Measurements from ENCODE around the gene GJD2. TPM values are rescaled to one million over a fixed set of nuclear protein-coding genes. Genes with fewer than 3 reads are reported as not detected.

The GJD2 gene
- total and polyA plus RNA-seq, 3 experiments from 2014 or later, result not detected

GRCh38 chr15:34753236-34753894, 1.4 kb downstream of the GJD2 start:
- Mint-ChIP-seq H3K36me3 (no peaks in the 10 kb centered on the region), H3K27me3 (peaks cover 40 to 63% of the 10 kb centered on the region in 2 donors), H3K4me3 (no peak overlapping the region), H3K9me3 (peaks cover 0 to 4% (median 0%) of the 10 kb centered on the region in 5 donors), H3K27ac (no peak overlapping the region), H3K4me1 (peaks cover 0 to 6% (median 1%) of the 10 kb centered on the region in 3 donors)
- Histone ChIP-seq H3K4me1 (ENCODE audit: insufficient read depth, low read length) (no peaks in the 10 kb centered on the region), H3K9me3 (ENCODE audit: low read length) (no peaks in the 10 kb centered on the region), H3K27ac (ENCODE audit: low read depth, low read length) (no peak overlapping the region), H3K27me3 (ENCODE audit: insufficient read depth, low read length, poor library complexity, severe bottlenecking) (peaks cover 10% of the 10 kb centered on the region), H3K36me3 (ENCODE audit: insufficient read depth, low read length) (no peaks in the 10 kb centered on the region), H3K4me3 (ENCODE audit: low read length) (no peak overlapping the region)
- DNase-seq, result no peak
- CTCF ChIA-PET, result no interaction called here
- POLR2A ChIA-PET, result no interaction called here

GRCh38 chr15:34749691-34750090, 5.1 kb downstream of the GJD2 start:
- Mint-ChIP-seq H3K9me3 (peaks cover 0 to 4% (median 0%) of the 10 kb centered on the region in 5 donors), H3K27me3 (peaks cover 26 to 47% of the 10 kb centered on the region in 2 donors), H3K36me3 (no peaks in the 10 kb centered on the region), H3K4me3 (no peak overlapping the region), H3K27ac (no peak overlapping the region), H3K4me1 (peaks cover 0 to 3% (median 0%) of the 10 kb centered on the region in 3 donors)
- Histone ChIP-seq H3K4me1 (ENCODE audit: insufficient read depth, low read length) (no peaks in the 10 kb centered on the region), H3K27me3 (ENCODE audit: insufficient read depth, low read length, poor library complexity, severe bottlenecking) (peaks cover 4% of the 10 kb centered on the region), H3K4me3 (ENCODE audit: low read length) (no peak overlapping the region), H3K36me3 (ENCODE audit: insufficient read depth, low read length) (no peaks in the 10 kb centered on the region), H3K27ac (ENCODE audit: low read depth, low read length) (no peak overlapping the region), H3K9me3 (ENCODE audit: low read length) (no peaks in the 10 kb centered on the region)
- ChIA-PET CTCF (no interaction called here), POLR2A (no interaction called here)
- DNase-seq, result no peak

- no peak overlapping the region for H3K27ac ChIP-seq (ENCODE audit: low read depth, low read length)
- H3K36me3 ChIP-seq (ENCODE audit: insufficient read depth, low read length), result no peaks in the 10 kb centered on the region
- no peaks in the 10 kb centered on the region for H3K4me1 ChIP-seq (ENCODE audit: insufficient read depth, low read length)
- Mint-ChIP-seq H3K9me3 (peaks cover 0 to 4% (median 0%) of the 10 kb centered on the region in 5 donors), H3K4me1 (no peaks in the 10 kb centered on the region), H3K36me3 (no peaks in the 10 kb centered on the region), H3K27me3 (peaks cover 16 to 38% of the 10 kb centered on the region in 2 donors), H3K27ac (no peak overlapping the region), H3K4me3 (no peak overlapping the region)
- CTCF ChIA-PET, result no interaction called here
- DNase-seq, result no peak
- POLR2A ChIA-PET, result no interaction called here
- no peak overlapping the region for H3K4me3 ChIP-seq (ENCODE audit: low read length)
- peaks cover 5% of the 10 kb centered on the region for H3K27me3 ChIP-seq (ENCODE audit: insufficient read depth, low read length, poor library complexity, severe bottlenecking)
- H3K9me3 ChIP-seq (ENCODE audit: low read length), result no peaks in the 10 kb centered on the region
These were observed 15.5 kb downstream of the GJD2 start for GRCh38 chr15:34739346-34739745.

- DNase-seq, result no peak
- Mint-ChIP-seq H3K36me3 (no peaks in the 10 kb centered on the region), H3K27me3 (peaks cover 13 to 37% of the 10 kb centered on the region in 2 donors), H3K27ac (no peak overlapping the region), H3K4me3 (no peak overlapping the region), H3K9me3 (peaks cover 0 to 4% (median 0%) of the 10 kb centered on the region in 5 donors), H3K4me1 (no peaks in the 10 kb centered on the region)
- H3K27ac ChIP-seq (ENCODE audit: low read depth, low read length), result no peak overlapping the region
- ChIA-PET CTCF (no interaction called here), POLR2A (no interaction called here)
- no peaks in the 10 kb centered on the region for H3K36me3 ChIP-seq (ENCODE audit: insufficient read depth, low read length)
- H3K4me3 ChIP-seq (ENCODE audit: low read length), result no peak overlapping the region
- no peaks in the 10 kb centered on the region for H3K9me3 ChIP-seq (ENCODE audit: low read length)
- H3K4me1 ChIP-seq (ENCODE audit: insufficient read depth, low read length), result no peaks in the 10 kb centered on the region
- H3K27me3 ChIP-seq (ENCODE audit: insufficient read depth, low read length, poor library complexity, severe bottlenecking), result peaks cover 5% of the 10 kb centered on the region
These were observed 16.8 kb downstream of the GJD2 start for GRCh38 chr15:34738002-34738401.

- H3K9me3 ChIP-seq (ENCODE audit: low read length), result no peaks in the 10 kb centered on the region
- Mint-ChIP-seq H3K27me3 (peaks cover 11 to 37% of the 10 kb centered on the region in 2 donors), H3K9me3 (peaks cover 0 to 4% (median 0%) of the 10 kb centered on the region in 5 donors), H3K27ac (no peak overlapping the region), H3K36me3 (no peaks in the 10 kb centered on the region), H3K4me1 (no peaks in the 10 kb centered on the region), H3K4me3 (no peak overlapping the region)
- CTCF ChIA-PET, result no interaction called here
- no peak overlapping the region for H3K27ac ChIP-seq (ENCODE audit: low read depth, low read length)
- POLR2A ChIA-PET, result no interaction called here
- peaks cover 5% of the 10 kb centered on the region for H3K27me3 ChIP-seq (ENCODE audit: insufficient read depth, low read length, poor library complexity, severe bottlenecking)
- no peak overlapping the region for H3K4me3 ChIP-seq (ENCODE audit: low read length)
- no peaks in the 10 kb centered on the region for H3K4me1 ChIP-seq (ENCODE audit: insufficient read depth, low read length)
- H3K36me3 ChIP-seq (ENCODE audit: insufficient read depth, low read length), result no peaks in the 10 kb centered on the region
- no peak for DNase-seq
These were observed 17.3 kb downstream of the GJD2 start for GRCh38 chr15:34737477-34737876.

GRCh38 chr15:34734303-34734702, 20.5 kb downstream of the GJD2 start:
- Histone ChIP-seq H3K36me3 (ENCODE audit: insufficient read depth, low read length) (no peaks in the 10 kb centered on the region), H3K9me3 (ENCODE audit: low read length) (no peaks in the 10 kb centered on the region), H3K27ac (ENCODE audit: low read depth, low read length) (no peak overlapping the region), H3K4me3 (ENCODE audit: low read length) (no peak overlapping the region), H3K4me1 (ENCODE audit: insufficient read depth, low read length) (no peaks in the 10 kb centered on the region), H3K27me3 (ENCODE audit: insufficient read depth, low read length, poor library complexity, severe bottlenecking) (no peaks in the 10 kb centered on the region)
- peaks cover 5 to 23% of the 10 kb centered on the region in 2 donors for H3K27me3 Mint-ChIP-seq
- no peaks in the 10 kb centered on the region for H3K36me3 Mint-ChIP-seq
- CTCF ChIA-PET, result no interaction called here
- no peak for DNase-seq
- no peaks in the 10 kb centered on the region for H3K4me1 Mint-ChIP-seq
- peaks cover 0 to 4% (median 0%) of the 10 kb centered on the region in 5 donors for H3K9me3 Mint-ChIP-seq
- no peak overlapping the region for H3K4me3 Mint-ChIP-seq
- POLR2A ChIA-PET, result no interaction called here
- no peak overlapping the region for H3K27ac Mint-ChIP-seq

- no peaks in the 10 kb centered on the region for H3K9me3 ChIP-seq (ENCODE audit: low read length)
- ChIA-PET POLR2A (no interaction called here), CTCF (no interaction called here)
- no peak overlapping the region for H3K27ac Mint-ChIP-seq
- H3K27me3 Mint-ChIP-seq, result peaks cover 5 to 28% of the 10 kb centered on the region in 2 donors
- peaks cover 0 to 4% (median 0%) of the 10 kb centered on the region in 5 donors for H3K9me3 Mint-ChIP-seq
- no peaks in the 10 kb centered on the region for H3K36me3 ChIP-seq (ENCODE audit: insufficient read depth, low read length)
- no peak overlapping the region for H3K4me3 ChIP-seq (ENCODE audit: low read length)
- H3K27me3 ChIP-seq (ENCODE audit: insufficient read depth, low read length, poor library complexity, severe bottlenecking), result no peaks in the 10 kb centered on the region
- H3K4me1 ChIP-seq (ENCODE audit: insufficient read depth, low read length), result no peaks in the 10 kb centered on the region
- no peak overlapping the region for H3K4me3 Mint-ChIP-seq
- no peaks in the 10 kb centered on the region for H3K4me1 Mint-ChIP-seq
- no peak overlapping the region for H3K27ac ChIP-seq (ENCODE audit: low read depth, low read length)
- DNase-seq, result no peak
- no peaks in the 10 kb centered on the region for H3K36me3 Mint-ChIP-seq
These were observed 21.2 kb downstream of the GJD2 start for GRCh38 chr15:34733621-34734020.

GRCh38 chr15:34732430-34732829, 22.4 kb downstream of the GJD2 start:
- no peak overlapping the region for H3K27ac ChIP-seq (ENCODE audit: low read depth, low read length)

More at GRCh38 chr15:34732430-34732829, 22.4 kb downstream of the GJD2 start:
- Histone ChIP-seq H3K27me3 (ENCODE audit: insufficient read depth, low read length, poor library complexity, severe bottlenecking) (peaks cover 6% of the 10 kb centered on the region), H3K36me3 (ENCODE audit: insufficient read depth, low read length) (no peaks in the 10 kb centered on the region), H3K4me1 (ENCODE audit: insufficient read depth, low read length) (no peaks in the 10 kb centered on the region), H3K9me3 (ENCODE audit: low read length) (no peaks in the 10 kb centered on the region), H3K4me3 (ENCODE audit: low read length) (no peak overlapping the region)
- peaks cover 6 to 24% of the 10 kb centered on the region in 2 donors for H3K27me3 Mint-ChIP-seq
- ChIA-PET CTCF (no interaction called here), POLR2A (no interaction called here)
- DNase-seq, result no peak
- H3K4me3 Mint-ChIP-seq, result no peak overlapping the region
- H3K9me3 Mint-ChIP-seq, result no peaks in the 10 kb centered on the region
- no peak overlapping the region for H3K27ac Mint-ChIP-seq
- H3K4me1 Mint-ChIP-seq, result no peaks in the 10 kb centered on the region
- no peaks in the 10 kb centered on the region for H3K36me3 Mint-ChIP-seq
